HG02623 (cell line): ENCODE data around the gene WHRN.
A peak's percentile ranks its signal among the peaks of the same experiment; 100 is the strongest.

Experiments used
- ATAC-seq: cut with Tn5 transposase; IDR thresholded peaks from one replicate; pipeline ENCODE4 v1.9.1; 2021; ENCODE audit warnings: moderate library complexity; ENCODE audit not compliant: unreplicated experiment

The WHRN gene

DNA sequence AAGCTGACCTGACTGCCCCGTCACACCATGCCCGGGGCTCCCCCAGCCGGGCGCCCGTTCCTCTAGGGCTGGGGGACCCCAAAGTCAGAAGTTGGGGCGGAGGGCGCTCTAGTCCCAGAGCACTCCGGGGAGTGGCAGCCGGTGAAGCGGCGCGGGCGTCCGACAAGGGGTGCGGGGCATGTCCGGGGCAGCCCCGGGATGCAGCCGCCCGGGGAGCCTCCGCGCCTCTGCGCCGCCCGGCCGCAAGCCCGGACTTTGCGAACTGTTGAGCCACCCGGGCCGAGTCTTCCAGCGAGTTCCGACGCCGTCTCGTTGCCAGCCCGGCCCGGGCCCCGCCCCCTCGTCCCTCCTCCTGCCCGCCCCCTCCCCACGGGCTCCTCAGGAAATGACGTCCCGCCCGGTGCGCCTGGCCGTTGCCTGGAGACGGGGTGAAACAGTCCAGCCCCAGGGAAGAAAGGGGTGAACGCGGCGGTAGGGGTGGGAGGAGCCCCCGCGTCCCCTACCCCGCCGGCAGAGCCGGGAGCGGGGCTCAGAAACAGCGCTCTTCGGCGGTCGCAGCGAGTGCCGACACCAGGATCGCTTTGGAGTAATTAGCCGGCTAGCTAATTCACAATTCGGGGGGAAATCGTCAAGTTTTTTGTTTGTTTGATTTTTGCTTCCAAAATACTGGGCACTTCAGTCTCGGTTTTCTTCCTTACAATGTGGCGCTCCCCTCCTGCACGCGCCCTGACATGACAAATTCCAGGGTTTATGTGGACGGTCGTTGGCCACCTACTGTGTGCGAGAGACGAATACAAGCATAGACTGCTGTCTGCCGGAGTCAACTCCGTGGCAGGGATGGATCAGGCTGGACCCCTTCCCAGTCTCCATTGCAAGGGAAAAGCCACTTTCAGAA, at the start of gene WHRN:
TSS of gene WHRN (minus strand) at position 287 of the 895 bp plus-strand sequence. CDS start 672 bp downstream, outside the sequence.
- ATAC-seq, result peak; percentile 90

DNA sequence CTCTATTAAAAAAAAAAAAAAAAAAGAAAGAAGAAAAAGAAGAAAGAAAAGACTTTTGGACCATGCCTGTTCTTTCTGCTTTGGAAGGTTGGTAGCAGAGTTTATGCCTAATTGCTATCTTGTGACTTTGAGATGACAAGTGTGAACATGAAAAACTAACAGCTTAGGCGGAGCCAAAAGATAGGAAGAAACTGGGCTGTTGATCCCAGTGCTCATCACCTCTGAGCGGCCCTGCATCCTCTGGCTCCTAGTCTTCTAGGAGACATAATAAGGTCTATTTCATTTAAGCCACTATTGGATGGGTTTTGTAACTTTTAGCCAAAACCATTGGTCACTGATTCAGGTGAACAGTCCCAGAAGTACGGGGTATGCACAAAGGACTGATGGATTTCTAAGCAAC, 47.9 kb upstream of the WHRN start:
- no peak for ATAC-seq

DNA sequence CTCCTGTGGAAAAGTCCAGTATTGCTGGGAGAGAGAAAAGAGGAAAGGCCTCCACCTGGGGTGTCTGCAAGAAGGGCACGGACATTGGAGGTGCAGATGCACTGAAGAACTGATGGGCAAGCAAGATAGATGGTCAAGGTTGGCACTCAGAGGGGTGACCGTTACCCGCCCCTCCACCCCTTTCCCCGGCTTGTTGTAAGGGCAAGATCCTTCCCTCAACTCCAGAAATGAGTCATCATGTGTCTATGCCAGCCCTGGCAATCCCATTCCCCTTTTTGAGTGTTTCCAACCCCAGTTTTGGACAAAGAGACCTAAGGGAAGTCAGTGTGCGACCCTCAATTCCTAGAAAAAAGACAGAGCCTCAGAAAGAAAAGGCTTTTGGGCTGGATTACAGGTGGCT, 47.4 kb upstream of the WHRN start:
- ATAC-seq, result no peak

DNA sequence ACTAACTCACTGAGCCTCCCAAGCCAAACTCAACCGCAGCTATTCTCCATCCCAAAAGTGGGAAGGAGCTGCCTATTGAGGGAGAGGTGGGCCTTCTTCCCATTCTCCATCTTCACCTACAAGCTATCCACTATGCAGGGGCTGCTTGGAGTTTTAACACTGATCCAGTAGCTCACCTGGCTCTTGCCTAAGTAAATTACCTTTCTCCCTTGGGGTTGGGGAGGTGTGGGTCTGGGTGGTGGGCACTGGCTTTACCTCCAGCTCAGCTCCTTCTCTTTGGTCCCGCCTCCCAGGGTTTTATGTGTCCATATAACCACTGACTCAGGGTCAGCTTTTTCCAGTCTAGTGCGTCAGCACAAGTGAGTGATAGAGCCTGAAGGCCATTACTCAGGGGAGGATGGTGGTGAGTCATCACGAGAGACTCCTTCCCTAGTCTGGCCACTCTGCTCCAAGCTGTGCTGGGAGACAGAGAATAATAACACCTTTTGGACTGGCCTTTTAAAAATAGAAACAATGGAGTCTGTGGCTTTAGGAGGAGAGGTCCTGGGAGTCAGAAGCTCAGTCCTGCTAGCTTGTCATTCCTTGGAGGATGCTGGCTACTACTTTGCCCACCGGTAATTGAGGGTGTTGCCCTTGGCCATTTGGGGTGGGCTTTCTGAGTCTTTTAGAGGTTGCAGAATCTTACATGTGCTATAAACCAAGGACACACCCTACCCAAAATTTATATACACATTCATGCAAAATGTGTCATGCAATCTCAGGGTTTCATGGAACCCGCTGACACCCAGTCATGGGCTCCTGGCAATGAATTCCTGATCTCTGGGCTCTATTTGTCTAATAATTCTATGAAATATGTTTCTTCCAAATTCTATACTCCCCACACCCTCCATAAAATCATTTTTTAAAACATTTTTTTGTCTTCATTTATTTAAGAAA, 46.7 kb upstream of the WHRN start:
- ATAC-seq, result no peak

DNA sequence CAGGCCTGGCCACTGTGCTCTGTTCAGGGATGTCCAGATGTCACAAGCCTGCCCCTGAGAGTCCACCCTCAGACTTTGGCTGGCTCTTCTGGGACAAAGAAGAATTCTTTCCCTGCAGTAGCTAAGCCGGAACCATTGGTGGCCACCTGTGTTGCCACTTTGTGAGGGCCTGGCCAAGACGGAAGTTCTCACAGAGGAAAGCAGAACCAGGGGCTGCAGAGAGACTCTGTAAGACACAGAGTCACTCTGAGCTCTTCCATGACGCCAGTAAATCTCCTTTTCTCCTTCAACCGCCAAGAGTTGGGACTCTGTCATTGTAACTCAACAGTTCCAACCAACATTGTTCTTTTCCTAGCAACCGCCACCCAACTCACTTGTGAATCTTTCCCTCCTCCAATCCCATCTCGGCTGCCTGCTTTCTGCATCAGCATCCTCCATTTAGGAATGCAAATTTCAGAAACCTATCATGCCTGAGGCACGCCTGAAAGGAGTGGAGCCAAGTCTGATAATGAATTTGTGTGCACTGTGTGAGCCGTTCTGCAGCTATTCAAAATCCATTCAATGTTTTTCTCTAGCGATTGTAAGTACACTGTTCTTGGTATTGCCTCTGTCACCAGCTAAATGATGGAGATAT, 44.5 kb upstream of the WHRN start:
- no peak for ATAC-seq

DNA sequence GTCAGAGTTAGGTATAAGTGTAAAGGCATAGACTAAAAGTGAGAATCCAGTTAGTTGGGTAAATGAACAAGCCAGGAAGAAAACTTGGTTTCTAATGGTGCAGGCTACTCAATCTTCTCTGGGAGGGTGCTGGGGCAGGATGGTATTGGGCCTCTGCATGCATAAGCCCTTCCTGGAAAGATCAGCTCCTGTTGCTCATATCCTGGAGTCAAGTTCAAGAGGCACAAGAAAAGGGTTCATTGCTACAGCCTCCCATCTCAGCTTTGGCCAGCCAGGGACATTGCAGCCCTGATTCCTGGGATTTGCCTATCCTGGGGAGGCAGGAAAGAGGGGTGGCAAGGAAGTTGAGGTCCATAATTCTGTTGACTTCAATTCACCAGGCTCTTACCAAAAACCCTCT, 41.6 kb upstream of the WHRN start:
- ATAC-seq, result no peak

DNA sequence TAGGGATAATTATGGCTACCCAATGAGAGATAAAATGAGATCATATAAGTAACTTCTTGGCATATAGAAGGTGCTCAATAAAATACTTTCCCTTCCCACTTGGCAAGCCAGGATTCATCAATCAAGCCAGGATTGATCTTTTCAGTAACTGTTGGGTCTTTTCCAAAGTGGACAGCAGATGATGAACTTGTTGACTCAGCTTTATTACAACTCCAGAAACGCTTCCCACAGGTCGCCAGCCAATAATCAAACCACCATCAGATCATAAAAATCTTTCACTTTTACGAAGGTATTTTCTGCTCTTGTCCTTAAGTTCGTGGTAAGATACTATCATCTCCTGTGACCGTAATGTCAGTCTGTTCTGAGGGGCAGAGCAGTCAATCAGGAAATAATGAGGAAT, 39.8 kb upstream of the WHRN start:
- no peak for ATAC-seq

DNA sequence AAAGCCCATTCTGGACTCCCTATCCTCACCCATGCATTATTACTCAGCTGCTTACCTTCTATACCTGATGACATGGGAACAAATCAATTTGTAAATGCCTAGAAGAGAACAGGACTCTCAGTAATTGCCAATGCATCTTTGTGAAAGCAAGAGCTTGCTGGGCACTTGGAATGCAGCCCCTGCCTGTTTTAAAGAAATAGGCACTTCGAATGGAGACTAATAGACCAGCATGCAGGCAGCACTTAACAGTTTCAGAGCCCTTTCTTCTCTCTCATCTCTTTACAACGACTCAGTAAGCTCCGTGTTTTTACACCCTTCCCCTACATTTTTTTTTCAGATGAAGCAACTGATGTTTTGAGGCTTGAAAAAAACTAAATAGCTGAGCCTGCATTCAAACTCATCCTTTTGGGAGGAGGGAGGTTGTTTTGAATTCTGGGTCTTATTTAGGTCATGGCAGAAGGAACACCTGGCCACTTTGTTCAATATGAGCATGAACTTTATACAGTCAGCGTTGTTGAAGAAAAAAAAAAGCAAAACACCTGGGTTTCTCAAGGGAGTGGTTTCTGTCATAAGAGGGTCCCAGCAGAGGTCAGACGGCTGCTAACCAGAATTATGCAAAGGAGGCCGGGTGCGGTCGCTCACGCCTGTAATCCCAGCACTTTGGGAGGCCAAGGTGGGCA, 34.6 kb upstream of the WHRN start:
- ATAC-seq, result no peak

DNA sequence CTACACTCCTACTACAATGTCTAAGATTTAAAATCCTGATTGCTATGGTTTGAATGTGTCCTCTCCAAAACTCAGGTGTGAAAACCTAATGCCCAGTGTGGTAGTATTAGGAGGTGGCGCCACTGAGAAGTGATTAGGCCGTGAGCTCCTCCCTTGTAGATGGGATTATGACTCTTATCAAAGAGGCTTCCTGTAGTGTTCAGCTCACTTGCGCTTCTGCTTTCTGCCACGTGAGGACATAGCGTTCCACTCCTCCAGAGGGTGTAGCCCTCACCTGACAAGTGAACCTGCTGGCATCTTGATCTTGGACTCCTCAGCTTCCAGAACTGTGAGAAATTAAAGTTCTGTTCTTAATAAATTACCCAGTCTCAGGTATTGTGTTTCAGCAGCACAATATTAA, 33.0 kb upstream of the WHRN start:
- ATAC-seq, result peak; percentile 43

DNA sequence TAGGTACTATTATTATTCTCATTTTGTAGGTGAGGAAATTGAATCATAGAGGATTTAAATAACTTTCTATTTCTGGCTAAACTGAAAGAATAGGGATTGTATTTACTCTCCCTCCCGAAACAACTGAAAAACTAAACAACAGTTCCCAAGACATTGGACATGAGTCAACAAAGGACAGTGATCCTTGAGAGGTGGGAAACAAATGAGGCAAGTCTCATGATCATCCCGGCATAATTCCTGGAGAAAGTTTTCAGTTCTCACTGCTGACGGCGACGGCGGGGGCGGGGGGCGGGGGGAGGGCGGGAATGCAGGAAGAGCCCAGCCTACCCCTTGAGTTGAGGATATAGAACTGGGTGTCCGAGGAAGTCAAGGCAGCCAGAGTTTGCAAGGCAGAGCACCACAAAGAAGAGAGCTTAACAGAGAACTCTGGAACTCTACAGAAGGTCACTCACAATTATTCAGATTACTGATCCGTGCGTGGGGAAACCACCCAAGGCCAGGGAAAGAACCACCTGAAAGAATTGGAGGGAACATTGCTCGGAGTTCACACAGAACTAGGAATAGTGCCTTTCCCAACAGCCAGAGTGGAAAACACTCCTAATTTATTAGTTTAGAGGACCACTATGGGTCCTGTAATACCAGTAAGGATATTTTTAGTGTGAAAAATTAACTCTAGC, 27.4 kb upstream of the WHRN start:
- ATAC-seq, result no peak

DNA sequence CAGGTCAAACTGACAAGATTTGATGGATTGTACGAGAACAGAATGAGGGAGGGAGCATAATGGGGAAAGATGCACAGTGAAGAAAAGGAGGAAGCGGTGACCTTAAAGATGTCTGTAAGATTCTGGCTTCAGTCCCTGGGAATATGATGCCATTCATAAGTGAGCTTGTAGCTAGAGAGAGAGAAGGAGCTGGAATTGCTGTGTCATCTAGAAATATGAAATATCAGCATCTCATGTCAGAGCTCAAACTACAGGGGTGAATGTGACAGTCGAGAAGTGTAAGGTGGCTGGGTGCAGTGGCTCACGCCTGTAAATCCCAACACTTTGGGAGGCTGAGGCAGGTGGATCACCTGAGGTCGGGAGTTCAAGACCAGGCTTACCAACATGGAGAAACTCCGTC, 24.0 kb upstream of the WHRN start:
- no peak for ATAC-seq

DNA sequence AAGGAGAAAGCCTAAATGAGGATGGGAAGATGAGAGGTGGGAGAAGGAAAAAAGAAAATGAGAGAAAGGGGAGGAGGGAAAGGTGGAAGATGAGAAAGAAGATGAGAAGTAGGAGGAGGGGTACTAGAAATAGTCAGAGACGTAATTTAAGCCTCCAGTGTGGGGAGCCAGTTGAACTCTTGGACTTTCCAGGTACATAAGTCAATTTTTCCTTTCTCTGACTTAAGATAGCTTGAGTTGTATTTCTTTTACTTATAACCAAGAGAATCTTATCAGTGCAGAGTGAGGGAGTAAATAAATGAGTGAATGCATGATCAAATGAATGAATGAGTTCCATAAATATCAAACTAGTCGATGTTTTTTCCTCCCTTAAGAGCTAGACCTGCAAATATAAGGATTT, 21.5 kb upstream of the WHRN start:
- ATAC-seq, result no peak

DNA sequence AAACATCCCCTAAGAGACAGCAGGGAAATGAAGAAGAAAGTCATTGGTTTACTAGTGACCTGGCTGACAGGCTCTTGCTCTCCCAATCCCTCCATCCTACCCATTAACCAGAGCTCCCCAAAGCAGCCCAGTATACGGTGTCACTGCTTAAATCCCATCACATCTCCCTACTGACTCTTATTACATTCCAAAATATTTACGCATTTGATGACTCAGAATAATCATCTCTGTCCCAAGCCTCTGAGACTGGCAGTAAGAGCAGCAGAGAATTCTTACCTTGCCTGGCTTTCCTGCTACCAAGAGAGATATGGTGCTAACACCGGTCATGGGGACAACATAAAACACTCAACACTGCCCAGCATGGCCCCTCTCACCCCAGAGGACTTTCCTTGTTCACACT, 20.2 kb upstream of the WHRN start:
- no peak for ATAC-seq

DNA sequence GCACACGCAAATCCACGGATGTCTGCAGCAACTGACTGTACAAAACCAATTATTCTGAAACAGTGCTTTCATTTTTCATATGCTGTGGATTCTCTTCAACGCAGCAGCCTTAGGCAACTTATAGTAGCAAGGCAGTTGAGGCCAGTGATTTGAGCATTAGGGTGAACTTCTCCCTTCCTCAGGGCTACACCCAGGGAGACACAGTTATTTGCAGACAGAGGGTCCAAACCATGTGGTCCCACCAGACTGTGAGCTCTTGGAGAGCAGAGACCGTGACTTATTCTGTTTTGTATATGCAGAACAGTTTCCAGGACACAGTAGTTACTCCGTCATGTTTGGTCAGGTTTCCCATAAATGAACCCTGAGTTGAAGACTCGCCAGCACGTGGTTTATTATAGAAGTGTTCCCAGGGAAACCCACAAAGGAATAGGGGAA, 19.0 kb upstream of the WHRN start:
- no peak for ATAC-seq

DNA sequence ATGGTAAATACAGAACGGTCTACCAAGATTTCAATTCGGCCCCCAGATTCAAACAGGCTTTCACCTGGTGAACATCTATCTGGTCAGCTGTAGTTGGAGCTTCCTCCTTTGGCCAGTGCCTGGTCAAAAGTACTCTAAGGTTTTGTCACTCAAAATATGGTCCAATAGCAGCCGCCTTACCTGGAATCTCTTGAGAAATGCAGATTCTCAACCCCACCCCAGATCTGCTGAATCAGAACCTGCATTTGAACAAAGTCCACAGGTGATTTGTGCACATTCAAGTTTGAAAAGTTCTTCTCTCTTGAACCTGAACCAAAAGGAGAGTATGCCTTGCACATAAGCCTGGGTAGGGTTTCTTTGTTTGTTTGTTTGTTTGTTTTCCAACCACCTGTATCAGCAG, 17.6 kb upstream of the WHRN start:
- ATAC-seq, result no peak

DNA sequence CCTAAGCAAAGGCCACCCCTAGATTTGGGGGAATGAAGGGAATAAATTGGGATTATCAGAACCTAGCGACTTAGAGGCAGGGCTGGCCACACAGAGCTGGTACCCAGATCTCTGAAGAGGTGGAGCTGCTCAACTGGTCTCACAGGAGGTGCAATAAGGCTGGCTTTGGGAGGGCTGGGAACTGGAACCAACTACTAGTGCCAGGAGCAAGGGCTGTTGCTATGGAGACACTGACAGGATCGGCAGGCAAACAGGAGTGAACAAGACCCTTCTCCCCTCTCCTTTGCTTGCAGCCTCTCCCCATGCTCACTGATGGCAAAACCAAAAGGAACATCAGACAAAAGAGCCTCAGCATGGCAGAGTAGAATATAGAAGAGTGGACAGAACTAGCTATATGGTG, 17.0 kb upstream of the WHRN start:
- no peak for ATAC-seq

DNA sequence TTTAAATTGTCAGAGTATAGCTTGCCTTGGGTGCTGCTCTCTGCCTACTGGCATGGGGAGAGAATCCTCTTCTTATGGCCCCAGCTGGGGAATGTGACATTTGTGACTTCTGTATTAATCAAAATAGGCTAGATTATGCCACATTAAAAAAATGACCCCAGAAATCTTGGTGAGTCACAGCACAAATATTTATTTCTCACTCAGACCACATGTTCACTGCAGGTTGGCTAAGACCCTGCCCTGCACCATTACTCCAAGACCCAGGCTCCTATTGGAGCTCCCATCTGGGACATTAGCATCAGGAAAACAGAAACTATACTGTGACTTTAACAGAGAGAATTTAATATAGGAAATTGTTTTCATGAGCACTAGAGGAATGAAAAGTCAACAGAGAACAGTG, 16.6 kb upstream of the WHRN start:
- no peak for ATAC-seq

DNA sequence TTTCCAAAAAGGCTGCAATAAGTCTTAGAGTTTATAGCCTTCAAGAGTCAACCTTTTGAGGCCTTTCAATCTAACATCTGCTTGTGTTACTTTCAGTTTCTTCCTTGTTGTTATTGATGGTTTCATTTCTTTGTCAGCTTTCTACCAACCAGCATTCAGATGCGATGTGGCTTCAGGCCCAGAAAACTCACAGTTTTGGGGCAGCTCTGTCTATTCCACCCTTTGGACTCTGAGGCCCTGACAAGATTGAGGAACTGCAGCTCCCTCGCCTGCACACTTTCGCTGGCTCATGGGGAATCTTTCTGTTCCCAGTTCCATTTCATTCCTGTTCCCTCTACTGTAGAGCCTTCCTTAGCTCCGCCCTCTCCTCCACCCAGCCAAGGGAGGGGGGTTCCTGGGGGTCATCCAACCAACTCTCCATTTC, 13.3 kb upstream of the WHRN start:
- ATAC-seq, result no peak

DNA sequence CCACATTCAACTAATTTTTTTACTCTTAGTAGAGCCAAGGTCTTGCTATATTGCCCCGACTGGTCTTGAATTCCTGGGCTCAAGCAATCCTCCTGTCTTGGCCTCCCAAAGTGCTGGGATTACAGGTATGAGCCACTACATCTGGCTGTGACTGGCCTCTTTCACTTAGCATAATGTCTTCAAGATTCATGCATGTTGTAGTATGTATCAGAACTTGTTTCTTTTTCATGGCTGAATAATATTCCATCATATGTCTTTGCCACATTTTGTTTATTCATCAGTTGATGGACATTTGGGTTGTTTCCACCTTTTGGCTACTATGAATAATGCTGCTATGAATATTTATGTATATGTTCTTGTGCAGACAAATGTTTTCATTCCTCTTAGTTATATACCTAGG, 12.8 kb upstream of the WHRN start:
- ATAC-seq, result no peak

DNA sequence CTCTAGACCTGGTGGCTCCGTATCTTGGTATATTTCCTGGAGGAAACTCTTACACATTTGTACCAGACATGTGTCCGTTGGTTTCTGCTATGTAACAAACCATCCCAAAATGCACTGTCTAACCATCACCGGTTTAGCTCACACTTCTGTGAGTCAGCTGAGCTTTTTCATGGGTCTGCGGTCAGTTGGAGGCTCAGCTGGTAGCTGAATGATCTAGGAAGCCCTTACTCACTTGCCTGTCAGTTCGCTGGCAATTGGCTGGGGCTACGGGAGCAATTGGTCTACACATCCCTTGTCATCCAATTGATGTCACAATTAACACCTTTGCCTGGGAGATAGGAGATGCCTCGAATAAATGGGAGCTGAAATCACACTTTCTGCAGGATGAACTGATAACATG, 11.6 kb upstream of the WHRN start:
- ATAC-seq, result no peak
